Spleen (tissue), 7 donors: ENCODE data around the gene SLC4A9.

Source experiments
- POLR2A ChIP-seq, 3 donors: fragments of 450-650 bp; IDR thresholded peaks; one replicate each; pipeline ENCODE4 v1.5.1; 2017; ENCODE audit warnings: antibody characterized with exemption in 3 of 3, mild to moderate bottlenecking in 1 of 3
- TF ChIP-seq, protein P1 (sequence below), 11 experiments: fragments of 200-600 bp in 7 of 11; fragments of 450-650 bp in 4 of 11; sonication (generic) in 4 of 11; IDR thresholded peaks in 8 of 11; conservative IDR thresholded peaks in 3 of 11; 1 replicate in 7 of 11; 2 replicates in 4 of 11; pipeline versions ENCODE4 v1.4.0 to v1.8.0; 2016 to 2021; ENCODE audit warnings: antibody characterized with exemption in 11 of 11, inconsistent platforms in 4 of 11, mild to moderate bottlenecking in 1 of 11
- donor health status: DM: no; HTN: no; CAD: no; lungs with moderate emphysema.
- donor health status: DM: no; HTN: no; CAD: no.
- donor health status: DM: no; HTN: no; CAD: no.

DNA sequence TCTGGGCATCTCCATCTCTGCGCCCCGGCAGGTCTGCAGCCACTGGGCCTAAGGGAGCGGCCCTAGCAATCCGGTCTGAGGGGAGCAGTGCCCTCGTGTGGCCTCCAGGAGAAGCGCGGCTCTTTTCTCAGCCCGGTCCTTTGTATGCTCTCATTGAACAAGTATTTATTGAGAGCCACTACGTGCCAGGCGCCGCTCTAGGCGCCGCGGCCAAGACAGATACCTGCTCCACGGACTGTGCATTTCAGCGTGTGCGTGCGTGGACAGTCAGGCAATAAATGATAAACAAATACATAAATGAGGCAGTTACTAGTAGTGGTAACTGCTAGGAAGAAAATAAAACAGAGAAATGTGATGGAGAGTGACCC, 2.3 kb upstream of the SLC4A9 start:
- TF ChIP-seq, protein P1, sequence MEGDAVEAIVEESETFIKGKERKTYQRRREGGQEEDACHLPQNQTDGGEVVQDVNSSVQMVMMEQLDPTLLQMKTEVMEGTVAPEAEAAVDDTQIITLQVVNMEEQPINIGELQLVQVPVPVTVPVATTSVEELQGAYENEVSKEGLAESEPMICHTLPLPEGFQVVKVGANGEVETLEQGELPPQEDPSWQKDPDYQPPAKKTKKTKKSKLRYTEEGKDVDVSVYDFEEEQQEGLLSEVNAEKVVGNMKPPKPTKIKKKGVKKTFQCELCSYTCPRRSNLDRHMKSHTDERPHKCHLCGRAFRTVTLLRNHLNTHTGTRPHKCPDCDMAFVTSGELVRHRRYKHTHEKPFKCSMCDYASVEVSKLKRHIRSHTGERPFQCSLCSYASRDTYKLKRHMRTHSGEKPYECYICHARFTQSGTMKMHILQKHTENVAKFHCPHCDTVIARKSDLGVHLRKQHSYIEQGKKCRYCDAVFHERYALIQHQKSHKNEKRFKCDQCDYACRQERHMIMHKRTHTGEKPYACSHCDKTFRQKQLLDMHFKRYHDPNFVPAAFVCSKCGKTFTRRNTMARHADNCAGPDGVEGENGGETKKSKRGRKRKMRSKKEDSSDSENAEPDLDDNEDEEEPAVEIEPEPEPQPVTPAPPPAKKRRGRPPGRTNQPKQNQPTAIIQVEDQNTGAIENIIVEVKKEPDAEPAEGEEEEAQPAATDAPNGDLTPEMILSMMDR (IDR thresholded peaks at IDR 0.05 in 8 of 11, conservative IDR thresholded peaks at IDR 0.05 in 3 of 11): peak; percentile 78 to 92 (median 89)
- TF ChIP-seq POLR2A (IDR thresholded peaks at IDR 0.05): no peak
